NCI-H128 (cell line): ENCODE results near the gene HID1.

ENCODE experiments used
- DNase-seq: peaks from one replicate; lab custom pipeline; 2025; ENCODE audit not compliant: unreplicated experiment; lab: John Stamatoyannopoulos, UW

The HID1 gene

DNA sequence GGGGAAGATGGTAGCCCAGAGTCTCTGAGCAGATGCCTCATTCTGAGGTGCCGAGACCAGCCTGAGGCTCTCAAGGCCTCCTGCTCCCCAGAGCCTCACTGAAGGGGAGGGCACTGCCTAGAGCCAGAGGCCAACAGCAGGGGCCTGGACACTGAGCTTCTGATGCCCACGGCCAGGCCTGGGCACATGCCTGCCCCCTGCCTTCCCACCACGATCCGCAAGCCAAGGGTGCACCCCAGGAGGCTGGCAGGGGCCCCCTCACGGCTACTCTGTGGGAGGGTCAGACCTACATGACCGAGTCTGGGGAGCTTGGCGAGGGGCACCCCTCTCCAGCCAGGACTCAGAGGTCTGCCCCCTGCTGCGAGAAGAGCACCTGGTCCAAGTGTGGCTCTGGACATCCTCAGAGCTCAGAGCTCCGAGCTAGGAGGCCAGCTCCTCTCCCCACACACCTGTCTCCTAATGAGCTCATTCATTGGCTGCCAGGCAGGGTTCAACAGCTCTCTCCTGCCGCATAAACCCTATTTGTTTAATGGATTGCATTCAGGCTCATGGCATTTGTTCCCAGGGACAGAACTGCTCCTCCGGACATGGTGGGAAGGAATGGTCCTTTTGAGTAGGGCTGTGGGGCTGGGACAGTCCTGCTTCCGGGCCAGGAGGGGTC is 23.0 kb downstream of the HID1 start:
- no peak for DNase-seq

DNA sequence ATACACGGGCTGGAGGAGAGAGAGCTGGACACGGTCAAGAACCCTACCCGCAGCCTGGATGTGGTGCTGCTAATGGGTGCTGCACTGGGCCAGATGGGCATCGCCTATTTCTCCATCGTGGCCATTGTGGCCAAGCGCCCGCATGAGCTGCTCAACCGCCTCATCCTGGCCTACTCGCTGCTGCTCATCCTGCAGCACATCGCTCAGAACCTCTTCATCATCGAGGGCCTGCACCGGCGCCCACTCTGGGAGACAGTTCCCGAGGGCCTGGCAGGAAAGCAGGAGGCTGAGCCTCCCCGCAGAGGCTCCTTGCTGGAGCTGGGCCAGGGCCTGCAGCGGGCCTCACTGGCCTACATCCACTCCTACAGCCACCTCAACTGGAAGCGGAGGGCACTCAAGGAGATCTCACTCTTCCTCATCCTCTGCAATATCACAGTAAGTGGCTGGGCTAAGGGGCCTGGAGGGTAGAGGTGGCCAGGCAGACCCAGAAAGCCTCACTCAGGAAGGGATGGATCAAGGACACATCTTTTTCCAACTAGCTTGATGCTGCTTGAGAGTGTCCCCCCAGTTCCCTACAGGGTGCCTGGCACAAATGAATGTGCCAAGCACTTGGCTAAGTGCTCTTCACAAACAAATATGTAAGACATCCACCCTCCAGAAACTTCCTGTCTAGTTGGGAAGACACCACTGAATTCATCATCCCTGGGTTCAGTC is 25.4 kb downstream of the HID1 start:
- no peak for DNase-seq

DNA sequence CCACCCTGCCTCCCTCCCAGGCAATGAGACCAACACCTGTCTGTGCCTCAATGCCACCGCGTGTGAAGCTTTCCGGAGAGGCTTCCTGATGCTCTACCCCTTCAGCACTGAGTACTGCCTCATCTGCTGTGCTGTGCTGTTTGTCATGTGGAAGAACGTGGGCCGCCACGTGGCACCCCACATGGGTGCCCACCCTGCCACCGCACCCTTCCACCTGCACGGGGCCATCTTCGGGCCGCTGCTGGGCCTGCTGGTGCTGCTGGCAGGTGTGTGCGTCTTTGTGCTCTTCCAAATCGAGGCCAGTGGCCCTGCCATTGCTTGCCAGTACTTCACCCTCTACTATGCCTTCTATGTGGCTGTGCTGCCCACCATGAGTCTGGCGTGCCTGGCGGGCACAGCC is 25.9 kb downstream of the HID1 start:
- no peak for DNase-seq

DNA sequence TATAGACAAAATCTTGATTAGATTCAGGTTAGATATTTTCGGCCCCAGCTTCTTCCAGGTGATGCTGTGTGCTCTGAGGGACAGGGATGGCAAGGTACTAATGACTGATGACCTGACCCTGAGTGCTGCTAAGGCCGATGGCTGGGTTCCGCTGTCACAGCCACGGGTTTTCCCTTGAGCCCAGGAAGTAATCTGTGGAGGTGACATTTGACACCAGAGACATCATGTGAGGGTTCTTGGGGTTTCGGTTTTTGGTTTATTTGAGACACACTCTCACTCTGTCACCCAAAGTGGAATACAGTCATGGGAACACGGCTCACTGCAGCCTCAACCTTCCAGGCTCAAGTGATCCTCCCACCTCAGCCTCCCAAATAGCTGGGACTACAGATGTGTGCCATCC is 27.0 kb downstream of the HID1 start:
- DNase-seq, result no peak

DNA sequence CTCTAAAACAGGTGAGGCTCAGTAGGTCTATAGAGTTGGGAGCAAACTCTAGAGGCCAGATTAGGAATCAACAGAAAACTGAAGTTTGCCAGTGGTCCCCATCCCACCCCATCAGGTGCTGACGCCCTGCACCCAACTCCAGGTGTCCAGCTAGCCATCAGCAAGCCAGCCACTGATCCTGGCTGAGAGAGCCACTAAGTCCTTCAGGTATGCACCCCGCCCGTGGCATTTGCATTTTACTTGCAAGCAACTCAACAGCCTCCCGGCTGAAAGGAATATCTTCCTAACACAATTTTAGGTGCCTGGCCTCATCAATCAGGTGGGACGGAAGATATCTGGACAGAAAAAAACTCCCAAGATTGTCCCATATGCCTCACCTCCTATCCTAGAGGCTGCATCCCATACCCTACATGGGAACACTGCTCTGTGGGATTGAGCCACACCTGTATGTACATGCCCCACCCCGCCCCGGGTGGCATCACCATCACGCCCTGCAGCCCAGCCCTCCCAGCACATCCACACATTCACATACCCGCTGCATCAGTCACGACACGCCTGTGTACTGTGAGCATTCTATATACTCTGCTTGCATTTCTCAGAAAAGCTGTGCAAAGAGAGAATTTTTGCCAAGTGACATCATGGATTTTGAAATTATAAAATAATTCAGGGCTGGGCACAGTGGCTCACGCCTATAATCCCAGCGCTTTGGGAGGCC is 28.6 kb downstream of the HID1 start:
- DNase-seq, result no peak

DNA sequence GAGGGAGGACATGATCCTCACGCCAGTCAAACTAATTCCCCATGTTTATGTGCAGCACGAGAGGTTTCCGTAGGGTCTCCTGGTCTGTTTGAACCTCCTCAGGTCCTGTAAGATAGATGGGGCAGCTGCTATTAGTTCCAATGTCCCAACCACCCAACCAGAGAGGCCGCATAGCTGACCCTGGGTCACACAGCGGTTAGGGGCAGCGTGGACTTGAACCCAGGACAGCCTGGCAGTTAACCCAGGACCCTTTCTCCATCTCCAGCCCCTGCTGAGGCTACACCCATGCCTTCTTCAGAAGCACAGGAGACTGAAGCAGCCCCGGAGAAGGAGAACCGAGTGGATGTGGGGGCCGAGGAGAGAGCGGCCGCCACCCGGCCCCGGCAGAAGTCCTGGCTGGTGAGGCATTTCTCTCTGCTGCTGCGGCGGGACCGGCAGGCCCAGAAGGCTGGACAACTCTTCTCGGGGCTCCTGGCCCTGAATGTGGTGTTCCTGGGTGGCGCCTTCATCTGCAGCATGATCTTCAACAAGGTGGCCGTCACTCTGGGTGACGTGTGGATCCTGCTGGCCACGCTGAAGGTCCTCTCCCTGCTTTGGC is 31.3 kb downstream of the HID1 start:
- no peak for DNase-seq

DNA sequence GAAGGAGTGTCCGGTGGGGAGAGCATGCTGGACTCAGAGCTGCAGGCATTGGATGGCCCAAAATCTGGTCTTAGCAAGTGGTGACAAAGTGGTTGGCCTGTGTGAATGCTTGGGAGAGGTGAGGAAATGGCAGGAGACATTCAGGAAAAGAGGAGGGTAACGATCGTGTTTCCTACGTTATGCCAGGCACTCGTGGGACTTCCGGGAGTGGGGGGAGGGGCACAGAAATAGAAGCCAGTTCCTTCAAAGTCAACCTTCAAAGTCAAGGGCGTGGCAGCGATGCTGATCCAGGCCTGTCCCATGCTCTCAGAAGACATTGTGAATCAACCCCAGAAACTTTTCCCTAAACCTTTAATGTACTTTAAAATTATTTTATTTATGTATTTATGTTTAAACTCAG is 33.0 kb downstream of the HID1 start:
- no peak for DNase-seq

DNA sequence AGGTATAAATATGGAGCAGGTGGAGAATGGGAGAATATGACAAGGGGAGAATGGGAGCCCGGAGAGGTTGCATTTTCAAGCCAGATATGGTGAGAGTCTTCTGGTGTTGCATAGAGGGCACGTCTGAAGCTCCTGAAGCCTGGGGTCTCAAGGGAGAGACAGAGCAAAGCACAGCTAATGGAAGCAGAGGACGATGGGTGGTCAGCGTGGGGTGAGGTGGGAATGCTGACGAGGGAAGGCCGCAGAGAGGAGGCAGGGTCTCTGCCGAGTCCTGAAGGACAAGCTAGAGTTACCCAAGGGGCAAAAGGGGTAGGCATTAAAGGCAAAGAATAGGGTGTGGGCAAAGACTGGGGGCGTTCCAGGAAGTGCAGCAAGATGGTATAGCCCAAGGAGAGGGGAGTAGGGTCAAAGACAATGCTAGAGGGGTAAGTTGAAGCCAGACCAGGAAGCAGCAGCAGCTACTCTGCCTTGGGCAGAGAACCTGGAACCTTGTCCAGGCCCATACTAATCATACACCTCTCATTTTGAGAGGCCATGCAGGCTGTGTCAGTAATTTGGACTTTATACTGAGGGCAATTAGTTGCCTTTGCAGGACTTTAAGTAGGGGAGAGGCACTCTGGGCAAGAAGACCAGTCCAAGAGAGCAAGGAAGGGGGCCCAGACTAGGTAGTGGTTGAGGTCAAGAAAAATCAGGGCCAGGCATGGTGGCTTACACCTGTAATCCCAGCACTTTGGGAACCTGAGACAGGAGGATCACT is 34.2 kb downstream of the HID1 start:
- DNase-seq, result no peak

DNA sequence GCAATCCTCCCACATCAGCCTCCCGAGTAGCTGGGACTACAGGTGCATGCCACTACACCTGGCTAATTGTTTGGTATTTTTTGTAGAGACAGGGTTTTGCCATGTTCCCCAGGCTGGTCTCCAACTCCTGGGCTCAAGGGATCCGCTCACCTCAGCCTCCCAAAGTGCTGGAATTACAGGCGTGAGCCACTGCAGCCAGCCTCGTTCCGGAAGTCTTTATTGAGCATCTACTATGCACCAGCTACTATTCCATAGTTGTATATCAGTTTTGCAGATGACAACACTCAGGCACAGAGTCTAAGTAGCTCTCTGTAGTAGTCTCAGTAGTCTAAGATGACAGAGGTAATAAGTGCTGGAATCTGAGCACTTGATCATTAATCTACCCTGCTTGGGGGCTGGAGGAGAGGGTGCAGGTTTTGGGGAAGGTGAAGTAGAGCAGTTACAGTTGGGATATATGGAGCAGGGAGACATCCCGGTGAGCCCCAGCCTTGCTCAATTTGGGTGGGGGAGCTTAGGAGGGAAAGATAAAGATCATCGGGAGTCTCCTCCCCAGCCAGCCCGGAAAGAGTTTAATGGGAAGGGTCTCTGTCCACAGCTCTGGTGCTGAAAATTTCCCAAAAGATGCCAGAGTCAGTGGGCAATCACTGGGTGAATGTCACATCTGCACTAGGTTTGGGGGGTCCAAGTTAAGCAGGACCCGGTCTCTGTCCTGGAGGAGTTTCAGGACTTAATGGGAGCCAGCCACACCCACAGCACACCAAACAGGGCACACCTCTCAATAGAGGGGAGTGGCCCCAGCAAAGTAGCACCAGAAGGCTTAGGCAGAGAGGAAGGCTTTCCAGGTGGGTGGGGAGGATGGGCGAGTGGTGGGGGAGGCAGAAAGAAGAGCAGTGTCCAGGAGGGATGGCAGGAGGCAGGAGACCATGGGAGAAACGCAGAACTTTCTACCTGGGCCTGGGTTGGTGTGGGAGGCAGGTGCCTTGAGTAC is 35.2 kb downstream of the HID1 start:
- DNase-seq, result no peak

DNA sequence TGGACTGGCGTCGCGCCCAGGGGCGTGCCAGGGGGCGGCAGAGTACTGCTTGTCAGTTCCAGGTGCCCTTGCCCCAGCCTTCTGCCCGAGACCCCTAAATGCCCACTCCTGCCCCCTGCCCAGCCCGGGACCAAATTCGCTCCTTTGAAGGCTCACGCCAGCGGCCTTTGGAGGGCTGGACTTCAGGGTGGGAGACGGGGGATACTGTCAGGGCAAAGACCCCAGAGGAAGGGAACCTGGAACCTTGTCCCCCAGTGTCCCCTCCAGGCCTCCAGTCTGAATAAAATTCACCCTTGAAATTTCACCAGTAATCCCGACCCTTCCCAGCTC is 36.1 kb downstream of the HID1 start:
- no peak for DNase-seq

DNA sequence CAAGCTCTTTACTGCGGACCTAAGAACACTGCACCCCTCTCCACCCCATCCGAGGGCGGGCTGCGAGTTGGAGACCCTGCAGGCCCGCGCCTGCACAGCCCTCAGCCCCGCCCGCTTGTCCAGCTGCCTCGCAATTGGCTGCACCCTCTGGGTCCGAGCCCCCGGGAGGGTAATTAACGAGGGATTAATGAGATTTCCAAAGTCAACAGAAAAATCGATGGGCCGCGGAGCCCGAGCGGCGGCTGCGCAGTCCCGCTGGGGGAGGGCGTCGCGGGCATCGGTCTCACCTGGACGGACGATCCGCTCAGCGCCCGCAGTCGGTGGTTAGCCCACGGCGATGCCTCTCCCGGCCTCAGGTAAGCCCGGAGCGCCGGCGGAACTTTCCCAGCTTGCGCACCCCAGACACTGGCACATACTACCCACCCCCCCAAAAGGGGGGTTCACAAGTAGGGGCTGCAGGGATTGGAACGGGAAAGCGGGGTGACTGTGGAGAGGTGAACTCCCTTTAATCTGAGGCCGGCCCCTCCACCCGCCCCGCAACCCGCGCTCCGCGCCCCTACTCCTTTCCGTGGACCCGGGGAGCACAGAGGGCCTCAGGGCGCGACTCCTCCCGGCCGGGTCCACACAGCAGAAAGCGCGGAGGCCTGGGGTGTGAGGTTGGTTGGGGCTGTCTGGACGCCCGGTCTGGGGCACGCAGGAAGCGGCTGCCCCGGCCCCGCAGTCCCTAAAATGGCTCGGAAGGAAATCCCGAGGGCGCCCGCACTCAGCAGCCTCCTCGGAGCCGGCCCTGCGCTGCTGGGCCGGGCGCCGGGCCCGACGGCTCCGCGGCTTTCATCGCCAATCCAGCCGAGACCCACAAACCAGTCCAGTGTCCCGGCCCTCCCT is 36.7 kb downstream of the HID1 start, which contains the start of gene OTOP3:
Gene OTOP3 (plus strand): TSS at position 314 of the 885 bp plus-strand sequence. CDS start 24 bp downstream, at position 338.
- no peak for DNase-seq

DNA sequence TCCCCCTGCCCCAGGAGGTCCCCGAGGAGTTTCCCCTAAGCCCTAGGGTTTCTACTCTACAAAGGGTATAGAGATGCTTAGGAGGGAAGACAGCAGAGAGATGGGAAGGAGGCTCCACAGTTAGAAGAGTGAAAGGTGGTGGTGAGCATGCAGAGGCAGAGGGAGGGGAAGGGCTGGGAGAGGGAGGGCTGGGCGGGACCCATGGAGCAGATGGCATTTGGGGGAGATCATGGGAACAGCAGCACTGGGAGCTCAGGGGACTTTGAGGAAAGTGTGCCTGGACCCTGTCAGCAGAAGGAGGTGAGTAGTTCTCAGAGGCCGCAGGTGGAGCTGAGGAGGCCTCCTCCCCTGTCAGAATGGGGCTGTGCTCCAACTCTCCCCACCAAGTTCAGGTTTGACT is 37.5 kb downstream of the HID1 start:
- no peak for DNase-seq

DNA sequence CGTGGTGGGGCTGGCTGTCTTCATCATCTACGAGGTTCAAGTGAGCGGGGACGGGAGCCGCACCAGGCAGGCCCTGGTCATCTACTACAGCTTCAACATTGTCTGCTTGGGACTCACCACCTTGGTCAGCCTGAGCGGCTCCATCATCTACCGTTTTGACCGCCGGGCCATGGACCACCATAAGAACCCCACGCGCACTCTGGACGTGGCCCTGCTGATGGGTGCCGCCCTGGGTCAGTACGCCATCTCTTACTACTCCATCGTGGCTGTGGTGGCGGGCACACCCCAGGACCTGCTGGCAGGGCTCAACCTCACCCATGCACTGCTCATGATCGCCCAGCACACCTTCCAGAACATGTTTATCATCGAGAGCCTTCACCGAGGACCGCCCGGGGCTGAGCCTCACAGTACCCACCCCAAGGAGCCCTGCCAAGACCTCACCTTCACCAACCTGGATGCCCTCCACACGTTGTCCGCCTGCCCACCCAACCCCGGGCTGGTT is 42.0 kb downstream of the HID1 start:
- no peak for DNase-seq

DNA sequence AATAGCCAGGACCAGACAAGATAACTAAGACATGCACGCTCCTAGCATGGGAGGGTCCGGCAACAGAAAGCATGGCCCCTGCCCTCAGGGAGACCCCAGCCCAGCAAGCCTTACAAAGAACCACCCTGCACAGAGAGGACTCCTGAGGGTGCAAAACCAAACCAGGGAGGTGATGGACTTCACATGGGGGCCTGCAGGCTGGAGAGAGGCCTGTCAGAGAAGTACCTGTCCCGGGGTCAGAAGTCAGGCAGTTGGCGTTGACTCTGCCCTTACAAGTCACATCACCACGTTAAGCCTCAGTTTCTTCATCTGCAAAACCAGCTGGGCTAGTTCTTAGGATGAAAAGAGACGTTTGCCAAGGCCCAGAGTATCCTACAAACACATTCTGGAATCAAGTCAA is 43.8 kb downstream of the HID1 start:
- DNase-seq, result no peak

DNA sequence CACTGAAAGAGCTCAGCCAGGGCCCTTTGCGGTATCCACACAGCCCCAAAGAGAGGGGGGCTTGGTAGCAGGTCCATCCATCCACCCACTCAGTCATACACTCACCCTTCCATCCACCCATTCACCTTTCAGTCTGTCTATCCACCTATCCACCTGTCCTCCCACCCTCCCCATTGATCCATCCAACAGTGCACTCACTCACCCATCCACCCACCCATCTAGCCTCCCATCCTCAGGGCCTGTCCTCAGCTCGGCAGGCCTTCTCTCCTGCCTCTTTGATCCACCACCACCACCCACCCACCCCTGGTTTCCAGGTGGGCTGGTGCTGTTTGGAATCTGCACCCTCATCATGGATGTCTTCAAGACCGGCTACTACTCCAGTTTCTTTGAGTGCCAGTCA is 47.3 kb downstream of the HID1 start:
- no peak for DNase-seq

DNA sequence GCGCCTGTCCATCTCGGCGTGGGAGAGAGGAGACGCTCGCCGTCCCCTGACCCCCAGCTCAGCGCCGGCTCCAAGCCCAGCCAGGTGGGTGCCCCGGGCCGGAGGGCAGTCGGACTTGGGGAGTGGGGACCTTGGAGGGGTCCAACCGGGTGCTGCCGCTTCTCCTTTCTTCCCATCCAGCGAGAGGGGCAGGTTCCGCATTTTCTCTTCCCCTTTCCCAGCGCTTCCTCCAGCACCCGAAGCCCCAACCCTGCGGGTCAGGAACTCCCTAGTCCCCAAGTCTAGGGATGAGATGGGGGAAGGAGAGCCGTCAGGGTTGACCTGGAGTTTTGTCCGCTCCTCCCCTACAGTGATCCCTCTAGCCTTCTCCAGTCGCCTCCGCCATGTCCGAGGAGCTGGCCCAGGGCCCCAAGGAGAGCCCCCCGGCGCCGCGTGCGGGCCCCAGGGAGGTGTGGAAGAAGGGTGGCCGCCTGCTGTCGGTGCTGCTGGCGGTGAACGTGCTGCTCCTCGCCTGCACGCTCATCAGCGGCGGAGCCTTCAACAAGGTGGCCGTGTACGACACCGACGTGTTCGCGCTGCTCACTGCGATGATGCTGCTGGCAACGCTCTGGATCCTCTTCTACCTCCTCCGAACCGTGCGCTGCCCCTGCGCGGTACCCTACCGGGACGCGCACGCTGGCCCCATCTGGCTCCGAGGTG is 48.2 kb downstream of the HID1 start, which contains the start of gene OTOP2:
Gene OTOP2 (plus strand): TSS at position 24 of the 699 bp plus-strand sequence. CDS start 360 bp downstream, at position 384.
- DNase-seq, result no peak

DNA sequence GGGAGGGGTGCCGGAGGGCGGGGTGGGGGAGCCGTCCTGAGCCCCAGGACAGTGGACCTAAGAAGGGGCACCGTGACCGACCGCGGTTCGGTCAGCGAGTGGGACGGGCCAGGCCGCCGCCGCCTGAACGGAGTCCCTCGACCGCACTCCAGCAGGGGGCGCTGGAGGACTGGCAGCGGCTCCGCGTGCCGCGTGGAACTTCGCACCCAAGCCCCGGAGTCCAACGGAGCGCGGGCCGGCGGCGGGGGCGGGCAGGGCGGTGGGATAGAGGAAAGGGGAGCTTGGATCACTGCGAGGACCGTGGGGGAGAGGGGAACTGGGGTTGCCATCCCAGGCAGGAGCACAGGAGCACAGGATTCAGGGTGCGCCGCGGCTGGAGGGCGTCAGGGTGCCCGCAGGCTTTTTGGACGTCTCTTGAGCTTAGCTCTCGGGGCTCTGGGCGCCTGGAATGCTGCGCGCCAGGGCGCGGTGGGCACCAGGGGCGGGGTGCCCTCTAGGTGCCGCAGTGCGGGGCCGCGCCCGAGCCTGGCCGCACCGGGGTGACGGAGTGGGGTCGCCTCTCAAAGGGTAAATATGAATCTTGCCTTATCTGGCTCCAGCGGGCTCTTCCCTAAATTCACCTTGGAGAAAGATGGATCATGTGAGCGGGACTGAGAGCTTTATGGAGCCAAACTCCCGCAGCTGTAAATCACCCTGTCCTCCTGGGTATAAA is 48.9 kb downstream of the HID1 start:
- no peak for DNase-seq
